Naive thymus-derived CD8-positive, alpha-beta T cell (primary cell): ENCODE data around the gene RNF113B. TPM values are rescaled to one million over a fixed set of nuclear protein-coding genes. Genes with fewer than 3 reads are reported as not detected.
A peak's percentile ranks its signal among the peaks of the same experiment; 100 is the strongest.

ENCODE experiments used
- ATAC-seq, 2 donors: fragments of 150-1000 bp; cut with Tn5 transposase in 1 of 2; sonication (Bioruptor Pico), chemical (Tn5 transposase) in 1 of 2; 1 replicate in 1 of 2; 2 replicates in 1 of 2; pipeline ENCODE4 v1.10.0; 2021; ENCODE audit warnings: mild to moderate bottlenecking in 2 of 2, moderate library complexity in 2 of 2
- POLR2A ChIA-PET: fragments of 350-600 bp; sonication (Branson Sonifier 250); formaldehyde crosslinking; loops from one replicate; lab custom pipeline; 2021; ENCODE audit warnings: antibody characterized with exemption; lab: Charles Lee
- DNase-seq, 10 donors: peaks; one replicate each; pipeline versions ENCODE4 v3.0.0 to v3.0.0-alpha.2; 2020 to 2022
- H3K27ac Mint-ChIP-seq, 10 donors: one replicate each; pipeline ENCODE4 v1.8.0; 2020 to 2022; ENCODE audit warnings: mild to moderate bottlenecking in 10 of 10, mixed read lengths in 10 of 10, moderate library complexity in 4 of 10, inconsistent platforms in 1 of 10
- H3K27me3 Mint-ChIP-seq, 5 donors: one replicate each; pipeline ENCODE4 v1.8.0; 2021 to 2022; ENCODE audit warnings: mixed read lengths in 5 of 5
- H3K36me3 Mint-ChIP-seq, 3 donors: one replicate each; pipeline ENCODE4 v1.8.0; 2020 to 2022; ENCODE audit warnings: mixed read lengths in 3 of 3, mild to moderate bottlenecking in 2 of 3, inconsistent platforms in 1 of 3
- H3K4me1 Mint-ChIP-seq, 4 donors: one replicate each; pipeline ENCODE4 v1.8.0; 2021 to 2022; ENCODE audit warnings: mixed read lengths in 4 of 4
- H3K4me3 Mint-ChIP-seq, 10 donors: one replicate each; pipeline ENCODE4 v1.8.0; 2020 to 2022; ENCODE audit warnings: mild to moderate bottlenecking in 10 of 10, mixed read lengths in 10 of 10, moderate library complexity in 6 of 10, inconsistent platforms in 1 of 10
- H3K9me3 Mint-ChIP-seq, 9 donors: one replicate each; pipeline ENCODE4 v1.8.0; 2020 to 2022; ENCODE audit warnings: mixed read lengths in 9 of 9, mild to moderate bottlenecking in 3 of 9, inconsistent platforms in 1 of 9, moderate library complexity in 1 of 9
- microRNA-seq: library from miRNA; unstranded; fragments of <30 nt; microRNA quantifications from one replicate; pipeline ENCODE4 v1.2.0, GENCODE V29; 2022; ENCODE audit warnings: borderline microRNAs expressed
- polyA plus RNA-seq, 3 donors: library from polyadenylated mRNA; unstranded; fragments of 300-500 nt; fragmentation: Illumina TruSeq; gene quantifications; one replicate each; pipeline ENCODE4 v1.2.3, GENCODE V29; 2021
- total RNA-seq, 8 experiments: library from RNA in 2 of 8; stranded (reverse) in 2 of 8; gene quantifications; one replicate each; pipeline ENCODE4 v1.2.3 and lab custom pipeline; 2021 to 2026

Gene RNF113B
- total and polyA plus RNA-seq, 5 experiments from 2014 or later: not detected

DNA sequence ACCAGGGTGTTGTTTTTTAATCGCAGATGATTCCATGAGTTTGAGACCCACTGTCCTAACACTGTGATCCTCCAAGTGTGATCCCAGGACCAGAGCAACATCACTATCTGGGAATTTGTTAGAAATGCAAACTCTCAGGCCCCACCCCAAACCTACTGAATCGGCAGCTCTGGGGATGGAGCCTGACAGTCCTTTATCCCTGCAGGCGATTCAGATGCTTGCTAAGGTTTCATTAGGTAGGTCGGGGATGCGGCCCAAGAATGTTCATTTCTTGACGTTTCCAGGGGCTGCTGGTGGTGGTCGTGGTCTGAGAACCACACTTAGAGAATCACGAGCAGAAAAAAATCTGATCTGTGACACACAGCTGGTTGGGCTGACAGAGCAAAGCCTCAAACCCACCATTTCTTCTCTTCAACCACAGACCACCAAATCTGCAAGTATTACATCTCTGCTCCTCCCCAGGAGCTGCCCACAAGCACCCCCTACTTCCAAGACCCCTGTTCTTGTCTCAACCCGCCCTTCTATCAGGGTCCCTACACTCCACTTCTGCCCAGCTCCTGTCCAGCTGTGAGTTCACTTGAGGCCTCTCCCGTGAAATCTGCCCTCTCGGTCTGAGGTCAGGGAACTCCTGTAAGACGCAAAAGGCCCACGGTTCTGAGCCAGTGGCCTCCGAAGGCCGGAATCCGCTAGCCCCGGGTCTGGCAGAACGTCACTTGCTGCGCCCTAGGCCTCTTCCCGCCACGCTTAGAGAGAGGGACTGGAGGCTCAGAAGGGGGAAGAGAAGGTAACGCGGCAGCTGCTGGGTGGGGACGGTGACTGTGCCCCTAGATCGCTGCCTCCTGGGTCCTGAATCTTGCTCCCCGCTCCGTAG, 35.3 kb downstream of the RNF113B start:
- Mint-ChIP-seq H3K36me3 (no peaks in the 10 kb centered on the region), H3K4me1 (peaks cover 3 to 20% (median 13%) of the 10 kb centered on the region in 4 donors), H3K27me3 (peaks cover 35 to 65% (median 50%) of the 10 kb centered on the region in 5 donors), H3K4me3 (peak overlapping the region; percentile 18 to 72 (median 60)), H3K27ac (no peak overlapping the region), H3K9me3 (peaks cover 0 to 6% (median 0%) of the 10 kb centered on the region in 9 donors)
- no peak for ATAC-seq
- POLR2A ChIA-PET: no interaction called here
- DNase-seq: no peak

DNA sequence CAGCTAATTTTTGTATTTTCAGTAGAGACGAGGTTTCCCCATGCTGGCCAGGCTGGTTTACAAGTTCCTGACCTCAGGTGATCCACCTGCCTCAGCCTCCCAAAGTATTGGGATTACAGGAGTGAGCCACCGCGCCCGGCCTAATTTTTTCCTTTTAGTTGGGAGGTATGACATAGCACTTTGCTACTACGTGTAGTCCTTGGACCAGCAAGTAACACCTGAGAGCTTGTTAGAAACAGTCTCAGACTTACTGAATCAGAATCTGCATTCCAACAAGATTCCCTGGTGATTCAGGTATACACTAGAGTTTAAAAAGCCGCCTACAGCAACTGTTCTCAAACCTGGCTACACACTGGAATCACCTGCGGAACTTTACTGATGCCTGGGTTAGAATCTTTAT, 36.0 kb downstream of the RNF113B start:
- POLR2A ChIA-PET: no interaction called here

DNA sequence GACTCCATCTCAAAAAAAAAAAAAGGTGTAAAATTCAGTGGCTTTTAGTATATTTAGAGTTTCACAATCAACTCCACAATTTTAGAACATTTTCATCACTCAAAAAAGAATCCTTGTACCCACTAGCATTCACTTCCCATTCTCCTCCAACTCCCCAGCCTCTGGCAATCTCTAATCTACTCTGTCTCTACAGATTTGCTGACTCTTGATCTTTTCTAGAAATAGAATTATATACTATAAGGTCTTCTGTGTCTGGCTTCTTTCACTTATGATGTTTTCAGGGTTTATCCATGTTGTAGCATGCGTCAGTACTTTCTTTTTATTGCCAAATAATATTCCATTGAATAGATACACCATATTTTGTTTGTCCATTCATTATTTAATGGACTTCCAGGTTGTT, 42.2 kb downstream of the RNF113B start:
- POLR2A ChIA-PET: no interaction called here

More for the DNA sequence above, 36.0 kb downstream of the RNF113B start:
- H3K36me3 Mint-ChIP-seq: no peaks in the 10 kb centered on the region
- ATAC-seq (no peak), DNase-seq (no peak)
- H3K27me3 Mint-ChIP-seq: peaks cover 36 to 72% (median 53%) of the 10 kb centered on the region in 5 donors
- H3K9me3 Mint-ChIP-seq: peaks cover 0 to 6% (median 0%) of the 10 kb centered on the region in 9 donors
- peak overlapping the region in 6 of 10 donors; percentile 10 to 62 (median 38) for H3K4me3 Mint-ChIP-seq
- peaks cover 3 to 20% (median 13%) of the 10 kb centered on the region in 4 donors for H3K4me1 Mint-ChIP-seq
- no peak overlapping the region for H3K27ac Mint-ChIP-seq

DNA sequence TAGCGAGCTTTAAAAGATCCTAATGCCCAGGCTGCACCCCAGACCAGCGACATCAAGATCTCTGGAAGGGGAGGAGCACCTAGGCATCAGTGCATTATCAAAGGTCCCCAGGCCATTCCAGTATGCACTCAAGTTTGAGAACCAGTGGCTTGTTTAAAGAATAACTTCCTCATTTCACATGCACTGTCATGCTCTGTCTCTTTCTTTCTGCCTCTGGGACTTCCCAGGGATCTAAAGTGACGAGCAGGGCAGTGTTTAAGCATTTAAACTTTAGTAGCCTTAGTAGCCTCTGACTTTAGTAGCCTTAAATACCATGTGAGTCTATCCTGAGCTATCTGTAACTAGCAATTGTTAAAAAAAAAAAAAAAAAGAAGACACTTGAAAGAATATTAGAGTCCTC, 43.1 kb downstream of the RNF113B start:
- H3K4me3 Mint-ChIP-seq: no peak overlapping the region
- H3K27me3 Mint-ChIP-seq: peaks cover 16 to 55% (median 32%) of the 10 kb centered on the region in 5 donors
- ATAC-seq: no peak
- no peak for DNase-seq
- H3K27ac Mint-ChIP-seq: no peak overlapping the region
- no peaks in the 10 kb centered on the region for H3K4me1 Mint-ChIP-seq
- POLR2A ChIA-PET: no interaction called here
- peaks cover 0 to 3% (median 2%) of the 10 kb centered on the region in 9 donors for H3K9me3 Mint-ChIP-seq
- no peaks in the 10 kb centered on the region for H3K36me3 Mint-ChIP-seq

More for the DNA sequence above, 42.2 kb downstream of the RNF113B start:
- H3K4me3 Mint-ChIP-seq: no peak overlapping the region
- no peaks in the 10 kb centered on the region for H3K4me1 Mint-ChIP-seq
- no peak for DNase-seq
- peaks cover 20 to 54% (median 35%) of the 10 kb centered on the region in 5 donors for H3K27me3 Mint-ChIP-seq
- H3K27ac Mint-ChIP-seq: no peak overlapping the region
- peaks cover 0 to 2% (median 0%) of the 10 kb centered on the region in 9 donors for H3K9me3 Mint-ChIP-seq
- no peak for ATAC-seq
- no peaks in the 10 kb centered on the region for H3K36me3 Mint-ChIP-seq

DNA sequence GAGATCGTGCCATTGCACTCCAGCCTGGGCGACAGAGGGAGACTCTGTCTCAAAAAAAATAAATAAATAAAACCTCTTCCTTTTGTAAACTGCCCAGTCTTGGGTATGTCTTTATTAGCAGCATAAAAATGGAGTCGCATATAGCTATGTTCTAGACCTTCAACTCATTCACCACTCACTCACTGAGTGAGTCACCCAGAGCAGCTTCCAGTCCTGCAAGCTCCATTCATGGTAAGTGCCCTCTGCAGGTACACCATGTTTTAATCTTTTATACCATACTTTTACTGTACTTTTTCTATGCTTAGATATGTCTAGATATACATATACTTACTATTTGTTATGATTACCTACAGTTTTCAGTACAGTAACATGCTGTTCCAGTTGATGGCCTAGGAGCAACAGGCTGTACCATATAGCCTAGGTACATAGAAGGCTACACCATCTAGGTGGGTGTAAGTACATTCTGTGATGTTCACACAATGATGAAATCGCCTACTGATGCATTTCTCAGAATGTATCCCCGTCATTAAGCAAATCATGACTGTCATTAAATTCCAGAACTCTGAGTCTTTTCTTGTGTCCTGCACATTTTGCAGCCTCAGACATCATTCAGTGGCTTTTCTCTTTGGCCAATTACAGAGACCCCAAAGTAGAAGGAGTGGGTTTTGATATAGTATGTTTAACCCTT, 47.9 kb downstream of the RNF113B start:
- Mint-ChIP-seq H3K4me1 (no peaks in the 10 kb centered on the region), H3K27me3 (peaks cover 9 to 39% (median 26%) of the 10 kb centered on the region in 5 donors), H3K36me3 (peaks cover 0 to 5% (median 2%) of the 10 kb centered on the region in 3 donors), H3K27ac (no peak overlapping the region), H3K4me3 (no peak overlapping the region), H3K9me3 (peaks cover 5 to 18% (median 8%) of the 10 kb centered on the region in 9 donors)
- ATAC-seq: no peak
- POLR2A ChIA-PET: no interaction called here
- DNase-seq: no peak

Small RNAs within 50 kb of the gene (microRNA-seq; reads per million reads assigned to microRNA genes)
- not detected for gene MIR3170

Other genes with a start within 250 kb of the RNF113B start
- gene IPO5, start 223.6 kb downstream of the RNF113B start, total RNA-seq: 10 to 100 TPM; 86.5 to 94.1 TPM
- gene IPO5, start 223.6 kb downstream of the RNF113B start, polyA plus RNA-seq: 10 to 100 TPM; 33.1 to 38.8 (median 37.1) TPM
- gene FARP1, start 34.2 kb downstream of the RNF113B start, total RNA-seq: under 1 TPM; 0.25 to 0.55 TPM
- under 1 TPM; 0.03 to 0.22 (median 0.03) TPM for gene FARP1, start 34.2 kb downstream of the RNF113B start, polyA plus RNA-seq